Liver (tissue), 9 donors: ENCODE measurements around the gene CKS2. TPM values are rescaled to one million over a fixed set of nuclear protein-coding genes. Genes with fewer than 3 reads are reported as not detected.

ENCODE experiments used
- DNase-seq: peaks from one replicate; pipeline ENCODE4 v3.0.0-alpha.2; 2017; ENCODE audit warnings: low spot score
- H3K27ac ChIP-seq, 2 donors: one replicate each; pipeline ENCODE4 v1.7.0; 2013; ENCODE audit warnings: inconsistent platforms in 2 of 2, low read length in 2 of 2, control low read depth in 1 of 2, low read depth in 1 of 2, mild to moderate bottlenecking in 1 of 2
- H3K27me3 ChIP-seq, 4 donors: one replicate each; pipeline versions ENCODE4 v1.6.1 to v1.7.0; 2013; ENCODE audit warnings: low read length in 3 of 4, inconsistent platforms in 1 of 4, mild to moderate bottlenecking in 1 of 4, moderate library complexity in 1 of 4; ENCODE audit not compliant: control insufficient read depth in 4 of 4, insufficient read depth in 4 of 4
- H3K36me3 ChIP-seq, 4 donors: one replicate each; pipeline versions ENCODE4 v1.6.1 to v1.7.0; 2013; ENCODE audit warnings: low read length in 3 of 4, mild to moderate bottlenecking in 3 of 4, low read depth in 1 of 4, moderate library complexity in 1 of 4; ENCODE audit not compliant: control insufficient read depth in 4 of 4, insufficient read depth in 3 of 4
- H3K4me1 ChIP-seq, 4 donors: one replicate each; pipeline versions ENCODE4 v1.6.1 to v1.7.0; 2013; ENCODE audit warnings: low read length in 3 of 4, mild to moderate bottlenecking in 3 of 4, moderate library complexity in 1 of 4; ENCODE audit not compliant: control insufficient read depth in 4 of 4, insufficient read depth in 4 of 4
- H3K4me3 ChIP-seq, 3 donors: one replicate each; pipeline versions ENCODE4 v1.6.1 to v1.7.0; 2013; ENCODE audit warnings: low read length in 3 of 3, control low read depth in 1 of 3, low read depth in 1 of 3, mild to moderate bottlenecking in 1 of 3
- H3K9ac ChIP-seq, 2 donors: one replicate each; pipeline ENCODE4 v1.7.0; 2013; ENCODE audit warnings: low read length in 2 of 2, mild to moderate bottlenecking in 2 of 2, moderate library complexity in 2 of 2, control low read depth in 1 of 2, low read depth in 1 of 2
- H3K9me3 ChIP-seq, 4 donors: one replicate each; pipeline versions ENCODE4 v1.6.1 to v1.7.0; 2013; ENCODE audit warnings: low read length in 3 of 4; ENCODE audit not compliant: control insufficient read depth in 4 of 4
- EGR1 ChIP-seq, 2 donors: IDR thresholded peaks; 2 replicates each; pipeline ENCODE4 v1.6.1; 2016 to 2018; ENCODE audit warnings: antibody characterized with exemption in 2 of 2, low read depth in 2 of 2
- FOXA1 ChIP-seq: IDR thresholded peaks from 2 replicates; pipeline ENCODE4 v1.6.1; 2016; ENCODE audit warnings: antibody characterized with exemption
- FOXA2 ChIP-seq: IDR thresholded peaks from 2 replicates; pipeline ENCODE4 v1.6.1; 2016; ENCODE audit warnings: antibody characterized with exemption
- GABPA ChIP-seq, 2 donors: IDR thresholded peaks in 1 of 2; conservative IDR thresholded peaks in 1 of 2; 2 replicates each; pipeline ENCODE4 v1.6.1; 2016; ENCODE audit warnings: antibody characterized with exemption in 2 of 2, mild to moderate bottlenecking in 1 of 2, moderate library complexity in 1 of 2
- HNF4A ChIP-seq, 2 donors: conservative IDR thresholded peaks; 2 replicates each; pipeline ENCODE4 v1.6.1; 2016; ENCODE audit warnings: antibody characterized with exemption in 2 of 2, mild to moderate bottlenecking in 2 of 2
- HNF4G ChIP-seq: IDR thresholded peaks from 2 replicates; pipeline ENCODE4 v1.6.1; 2016; ENCODE audit warnings: antibody characterized with exemption
- JUND ChIP-seq, 2 donors: IDR thresholded peaks; 2 replicates each; pipeline ENCODE4 v1.6.1; 2016; ENCODE audit warnings: antibody characterized with exemption in 2 of 2
- NR2F2 ChIP-seq: IDR thresholded peaks from 2 replicates; pipeline ENCODE4 v1.6.1; 2016; ENCODE audit warnings: antibody characterized with exemption
- RAD21 ChIP-seq, 2 donors: IDR thresholded peaks; 2 replicates each; pipeline ENCODE4 v1.6.1; 2016; ENCODE audit warnings: antibody characterized with exemption in 2 of 2, mild to moderate bottlenecking in 2 of 2
- RXRA ChIP-seq, 2 donors: IDR thresholded peaks; 2 replicates each; pipeline ENCODE4 v1.6.1; 2017 to 2018; ENCODE audit warnings: antibody characterized with exemption in 2 of 2, mild to moderate bottlenecking in 1 of 2
- SP1 ChIP-seq: IDR thresholded peaks from 2 replicates; pipeline ENCODE4 v1.6.1; 2018; ENCODE audit warnings: antibody characterized with exemption, mild to moderate bottlenecking
- TAF1 ChIP-seq: conservative IDR thresholded peaks from 2 replicates; pipeline ENCODE4 v1.6.1; 2016; ENCODE audit warnings: antibody characterized with exemption, mild to moderate bottlenecking
- YY1 ChIP-seq: IDR thresholded peaks from 2 replicates; pipeline ENCODE4 v1.6.1; 2016; ENCODE audit warnings: antibody characterized with exemption, mild to moderate bottlenecking
- WGBS: extraction: QIAGEN DNeasy Blood & Tissue Kit; methylation state at CpG from one replicate; pipeline ENCODE4 v1.1.7; 2013; 5-methylcytosine and 5-hydroxymethylcytosine counted together
- polyA plus RNA-seq, 2 donors: library from polyadenylated mRNA; stranded (reverse) in 1 of 2; unstranded in 1 of 2; fragments of 200-250 nt in 1 of 2; fragments of >200 nt in 1 of 2; fragmentation: Nextera tagmentation in 1 of 2; extraction: Ambion mirVana in 1 of 2; gene quantifications; one replicate each; pipeline versions ENCODE4 v1.2.1 to v1.2.3, GENCODE V29; 2013 to 2015
- total RNA-seq, 2 donors: library from RNA; depleted of rRNA; stranded (reverse); fragments of >200 nt; gene quantifications; one replicate each; pipeline ENCODE4 v1.2.3, GENCODE V29; 2014
- TF ChIP-seq, protein P1 (sequence below): IDR thresholded peaks from 2 replicates; pipeline ENCODE4 v1.6.1; 2016; ENCODE audit warnings: antibody characterized with exemption
- TF ChIP-seq, protein P2 (sequence below): IDR thresholded peaks from 2 replicates; pipeline ENCODE4 v1.6.1; 2016; ENCODE audit warnings: antibody characterized with exemption
- TF ChIP-seq, protein P3 (sequence below): fragments of 150-350 bp; IDR thresholded peaks from 2 replicates; pipeline ENCODE4 v1.5.1; 2017; ENCODE audit warnings: improper control_type of control experiment, low read depth, low read length; ENCODE audit not compliant: missing input control
- TF ChIP-seq, protein P4 (sequence below): IDR thresholded peaks from 2 replicates; pipeline ENCODE4 v1.6.1; 2016; ENCODE audit warnings: antibody characterized with exemption, mild to moderate bottlenecking
- TF ChIP-seq, protein P5 (sequence below): IDR thresholded peaks from 2 replicates; pipeline ENCODE4 v1.6.1; 2016; ENCODE audit warnings: antibody characterized with exemption
- donor health status: healthy.
- donor health status: healthy.
- donor health status: healthy.
- donor health status: healthy.
- donor health status: healthy.

CKS2 gene
- total and polyA plus RNA-seq, 4 donors = 3.1 to 79.7 (median 17.7) TPM

DNA sequence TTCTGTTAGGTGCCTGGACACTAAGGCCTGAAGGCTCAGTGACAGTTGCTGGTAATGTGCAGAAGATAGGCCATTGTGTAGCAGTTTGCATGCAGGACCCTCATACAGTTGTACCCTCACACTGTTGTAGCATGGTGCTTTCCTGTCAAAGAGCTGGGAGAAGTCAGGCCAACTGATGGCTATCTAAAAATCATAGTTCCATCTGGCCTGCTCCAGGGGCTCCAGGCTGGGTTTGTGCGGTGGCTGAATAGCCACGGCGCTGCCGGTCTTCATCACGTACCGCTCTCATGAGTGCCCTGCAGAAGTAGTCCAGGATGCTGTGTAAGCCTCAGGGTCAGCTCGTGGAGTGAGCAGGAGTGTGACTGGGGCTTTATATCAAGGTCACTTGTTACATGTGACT is 19.5 kb downstream of the CKS2 start:
- WGBS = 95% methylated on average over 7 of the region's 7 CpGs

DNA sequence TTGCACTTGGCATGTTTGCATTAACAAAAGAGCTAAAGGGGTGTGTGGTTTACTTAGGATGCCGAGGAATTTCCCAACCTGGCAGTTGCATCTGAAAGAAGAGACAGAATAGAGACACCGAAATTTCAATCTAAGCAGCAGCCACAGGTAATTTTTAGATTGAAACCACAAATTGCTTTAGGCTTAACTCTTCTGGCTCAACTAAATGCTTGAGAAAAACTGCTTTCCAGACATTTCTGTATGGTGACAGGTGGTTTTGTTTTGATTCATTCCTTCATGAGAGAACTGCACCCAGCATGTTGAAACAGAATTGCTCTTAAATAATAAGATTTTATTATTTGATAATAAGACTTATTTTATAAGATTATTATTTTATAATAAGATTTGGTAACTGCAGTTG is 28.8 kb downstream of the CKS2 start:
- H3K9ac ChIP-seq = no peak overlapping the region
- no peaks in the 10 kb centered on the region for H3K4me1 ChIP-seq
- H3K4me3 ChIP-seq = no peak overlapping the region
- no peak overlapping the region for H3K27ac ChIP-seq
- no peaks in the 10 kb centered on the region for H3K27me3 ChIP-seq
- no peaks in the 10 kb centered on the region for H3K9me3 ChIP-seq
- no peak for TF ChIP-seq HNF4A (conservative IDR thresholded peaks at IDR 0.05)
- TF ChIP-seq, protein P1, sequence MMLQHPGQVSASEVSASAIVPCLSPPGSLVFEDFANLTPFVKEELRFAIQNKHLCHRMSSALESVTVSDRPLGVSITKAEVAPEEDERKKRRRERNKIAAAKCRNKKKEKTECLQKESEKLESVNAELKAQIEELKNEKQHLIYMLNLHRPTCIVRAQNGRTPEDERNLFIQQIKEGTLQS = no peak
- TF ChIP-seq TAF1 = no peak
- no peak for TF ChIP-seq RAD21 (IDR thresholded peaks at IDR 0.05)
- TF ChIP-seq HNF4G = no peak
- no peak for TF ChIP-seq RXRA (IDR thresholded peaks at IDR 0.05)
- no peak for TF ChIP-seq FOXA2
- peaks cover 7 to 63% (median 51%) of the 10 kb centered on the region in 4 donors for H3K36me3 ChIP-seq
- 89% methylated on average over 2 of the region's 2 CpGs for WGBS
- DNase-seq = no peak

More for the DNA sequence above, 19.5 kb downstream of the CKS2 start:
- Histone ChIP-seq H3K9me3 (no peaks in the 10 kb centered on the region), H3K4me3 (no peak overlapping the region), H3K4me1 (peaks cover 0 to 4% (median 0%) of the 10 kb centered on the region in 4 donors), H3K27ac (no peak overlapping the region), H3K9ac (no peak overlapping the region), H3K36me3 (peaks cover 11 to 58% (median 53%) of the 10 kb centered on the region in 4 donors), H3K27me3 (no peaks in the 10 kb centered on the region)
- no peak for DNase-seq
- TF ChIP-seq TAF1 = no peak
- TF ChIP-seq, protein P2, sequence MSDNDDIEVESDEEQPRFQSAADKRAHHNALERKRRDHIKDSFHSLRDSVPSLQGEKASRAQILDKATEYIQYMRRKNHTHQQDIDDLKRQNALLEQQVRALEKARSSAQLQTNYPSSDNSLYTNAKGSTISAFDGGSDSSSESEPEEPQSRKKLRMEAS = no peak
- TF ChIP-seq FOXA1 = no peak
- TF ChIP-seq FOXA2 = no peak

DNA sequence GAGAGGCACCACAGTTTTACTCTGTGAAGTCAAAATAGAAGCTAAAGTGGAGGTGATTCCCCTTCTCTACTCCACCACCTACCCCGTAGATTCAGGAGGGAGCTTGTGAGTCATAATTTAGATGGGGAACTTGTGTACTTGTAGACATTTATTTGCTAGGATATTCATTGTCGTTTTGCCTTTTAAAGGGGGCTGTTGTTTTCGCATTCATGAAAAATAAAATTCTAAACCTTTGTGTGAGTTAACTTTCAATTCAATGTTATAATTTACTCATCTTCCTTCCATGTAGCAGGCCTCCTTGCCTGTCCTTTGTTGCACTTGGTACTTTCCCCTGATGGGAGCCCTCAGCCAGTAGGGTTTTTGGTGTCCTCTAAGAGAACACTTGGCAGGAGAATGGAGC is 29.3 kb downstream of the CKS2 start:
- H3K36me3 ChIP-seq = peaks cover 9 to 63% (median 53%) of the 10 kb centered on the region in 4 donors
- H3K4me3 ChIP-seq = no peak overlapping the region
- no peaks in the 10 kb centered on the region for H3K4me1 ChIP-seq
- no peak overlapping the region for H3K27ac ChIP-seq
- TF ChIP-seq GABPA (IDR thresholded peaks at IDR 0.05 in 1 of 2, conservative IDR thresholded peaks at IDR 0.05 in 1 of 2) (no peak), YY1 (no peak), RAD21 (IDR thresholded peaks at IDR 0.05) (no peak), FOXA1 (no peak), HNF4G (no peak), HNF4A (conservative IDR thresholded peaks at IDR 0.05) (no peak), JUND (IDR thresholded peaks at IDR 0.05) (no peak), NR2F2 (no peak), RXRA (IDR thresholded peaks at IDR 0.05) (no peak), FOXA2 (no peak), TAF1 (no peak), SP1 (no peak), EGR1 (IDR thresholded peaks at IDR 0.05; ENCODE audit: low read depth in 2 of 2) (no peak)
- TF ChIP-seq, protein P3, sequence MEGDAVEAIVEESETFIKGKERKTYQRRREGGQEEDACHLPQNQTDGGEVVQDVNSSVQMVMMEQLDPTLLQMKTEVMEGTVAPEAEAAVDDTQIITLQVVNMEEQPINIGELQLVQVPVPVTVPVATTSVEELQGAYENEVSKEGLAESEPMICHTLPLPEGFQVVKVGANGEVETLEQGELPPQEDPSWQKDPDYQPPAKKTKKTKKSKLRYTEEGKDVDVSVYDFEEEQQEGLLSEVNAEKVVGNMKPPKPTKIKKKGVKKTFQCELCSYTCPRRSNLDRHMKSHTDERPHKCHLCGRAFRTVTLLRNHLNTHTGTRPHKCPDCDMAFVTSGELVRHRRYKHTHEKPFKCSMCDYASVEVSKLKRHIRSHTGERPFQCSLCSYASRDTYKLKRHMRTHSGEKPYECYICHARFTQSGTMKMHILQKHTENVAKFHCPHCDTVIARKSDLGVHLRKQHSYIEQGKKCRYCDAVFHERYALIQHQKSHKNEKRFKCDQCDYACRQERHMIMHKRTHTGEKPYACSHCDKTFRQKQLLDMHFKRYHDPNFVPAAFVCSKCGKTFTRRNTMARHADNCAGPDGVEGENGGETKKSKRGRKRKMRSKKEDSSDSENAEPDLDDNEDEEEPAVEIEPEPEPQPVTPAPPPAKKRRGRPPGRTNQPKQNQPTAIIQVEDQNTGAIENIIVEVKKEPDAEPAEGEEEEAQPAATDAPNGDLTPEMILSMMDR = no peak
- TF ChIP-seq, protein P4, sequence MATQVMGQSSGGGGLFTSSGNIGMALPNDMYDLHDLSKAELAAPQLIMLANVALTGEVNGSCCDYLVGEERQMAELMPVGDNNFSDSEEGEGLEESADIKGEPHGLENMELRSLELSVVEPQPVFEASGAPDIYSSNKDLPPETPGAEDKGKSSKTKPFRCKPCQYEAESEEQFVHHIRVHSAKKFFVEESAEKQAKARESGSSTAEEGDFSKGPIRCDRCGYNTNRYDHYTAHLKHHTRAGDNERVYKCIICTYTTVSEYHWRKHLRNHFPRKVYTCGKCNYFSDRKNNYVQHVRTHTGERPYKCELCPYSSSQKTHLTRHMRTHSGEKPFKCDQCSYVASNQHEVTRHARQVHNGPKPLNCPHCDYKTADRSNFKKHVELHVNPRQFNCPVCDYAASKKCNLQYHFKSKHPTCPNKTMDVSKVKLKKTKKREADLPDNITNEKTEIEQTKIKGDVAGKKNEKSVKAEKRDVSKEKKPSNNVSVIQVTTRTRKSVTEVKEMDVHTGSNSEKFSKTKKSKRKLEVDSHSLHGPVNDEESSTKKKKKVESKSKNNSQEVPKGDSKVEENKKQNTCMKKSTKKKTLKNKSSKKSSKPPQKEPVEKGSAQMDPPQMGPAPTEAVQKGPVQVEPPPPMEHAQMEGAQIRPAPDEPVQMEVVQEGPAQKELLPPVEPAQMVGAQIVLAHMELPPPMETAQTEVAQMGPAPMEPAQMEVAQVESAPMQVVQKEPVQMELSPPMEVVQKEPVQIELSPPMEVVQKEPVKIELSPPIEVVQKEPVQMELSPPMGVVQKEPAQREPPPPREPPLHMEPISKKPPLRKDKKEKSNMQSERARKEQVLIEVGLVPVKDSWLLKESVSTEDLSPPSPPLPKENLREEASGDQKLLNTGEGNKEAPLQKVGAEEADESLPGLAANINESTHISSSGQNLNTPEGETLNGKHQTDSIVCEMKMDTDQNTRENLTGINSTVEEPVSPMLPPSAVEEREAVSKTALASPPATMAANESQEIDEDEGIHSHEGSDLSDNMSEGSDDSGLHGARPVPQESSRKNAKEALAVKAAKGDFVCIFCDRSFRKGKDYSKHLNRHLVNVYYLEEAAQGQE = no peak
- TF ChIP-seq, protein P1 = no peak
- TF ChIP-seq, protein P2 = no peak
- TF ChIP-seq, protein P5, sequence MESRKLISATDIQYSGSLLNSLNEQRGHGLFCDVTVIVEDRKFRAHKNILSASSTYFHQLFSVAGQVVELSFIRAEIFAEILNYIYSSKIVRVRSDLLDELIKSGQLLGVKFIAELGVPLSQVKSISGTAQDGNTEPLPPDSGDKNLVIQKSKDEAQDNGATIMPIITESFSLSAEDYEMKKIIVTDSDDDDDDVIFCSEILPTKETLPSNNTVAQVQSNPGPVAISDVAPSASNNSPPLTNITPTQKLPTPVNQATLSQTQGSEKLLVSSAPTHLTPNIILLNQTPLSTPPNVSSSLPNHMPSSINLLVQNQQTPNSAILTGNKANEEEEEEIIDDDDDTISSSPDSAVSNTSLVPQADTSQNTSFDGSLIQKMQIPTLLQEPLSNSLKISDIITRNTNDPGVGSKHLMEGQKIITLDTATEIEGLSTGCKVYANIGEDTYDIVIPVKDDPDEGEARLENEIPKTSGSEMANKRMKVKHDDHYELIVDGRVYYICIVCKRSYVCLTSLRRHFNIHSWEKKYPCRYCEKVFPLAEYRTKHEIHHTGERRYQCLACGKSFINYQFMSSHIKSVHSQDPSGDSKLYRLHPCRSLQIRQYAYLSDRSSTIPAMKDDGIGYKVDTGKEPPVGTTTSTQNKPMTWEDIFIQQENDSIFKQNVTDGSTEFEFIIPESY = no peak
- H3K9ac ChIP-seq = no peak overlapping the region
- no peak for DNase-seq
- 97% methylated on average over 3 of the region's 3 CpGs for WGBS
- H3K9me3 ChIP-seq = no peaks in the 10 kb centered on the region
- H3K27me3 ChIP-seq = no peaks in the 10 kb centered on the region
